Astrocyte of the spinal cord (primary cell): ENCODE data around the gene PDE8B.
A peak's percentile ranks its signal among the peaks of the same experiment; 100 is the strongest.

ENCODE experiments used
- DNase-seq: peaks from one replicate; pipeline ENCODE4 v3.0.0; 2011; ENCODE audit warnings: low read depth, low spot score
- H3K4me3 ChIP-seq: 2 replicates; pipeline ENCODE4 v1.5.1; 2011; ENCODE audit warnings: low read depth, mild to moderate bottlenecking, low read length, moderate library complexity
- CTCF ChIP-seq: IDR thresholded peaks from 2 replicates; pipeline ENCODE4 v1.5.1; 2012; ENCODE audit warnings: low read depth, mild to moderate bottlenecking, low read length, inconsistent platforms
- in situ Hi-C: cut with HindIII; loops from 2 replicates; pipeline ENCODE4 v1.10.0; 2017; ENCODE audit warnings: low sequenced_read_pairs

PDE8B gene

GRCh38 chr5:77402796-77403195 is 192.3 kb downstream of the PDE8B start:
- no peak for TF ChIP-seq CTCF
- in situ Hi-C loops: no loop called here
- no peak overlapping the region for H3K4me3 ChIP-seq
- no peak for DNase-seq

- no peak for TF ChIP-seq CTCF
- DNase-seq: no peak
- no peak overlapping the region for H3K4me3 ChIP-seq
- in situ Hi-C loops: no loop called here
Measured at GRCh38 chr5:77407152-77407551, 196.7 kb downstream of the PDE8B start.

GRCh38 chr5:77409870-77410621 is 199.6 kb downstream of the PDE8B start:
- in situ Hi-C loops: no loop called here
- TF ChIP-seq CTCF: no peak
- no peak for DNase-seq
- H3K4me3 ChIP-seq: no peak overlapping the region

GRCh38 chr5:77413049-77413448 is 202.6 kb downstream of the PDE8B start:
- TF ChIP-seq CTCF: no peak
- DNase-seq: no peak
- in situ Hi-C loops: no loop called here

GRCh38 chr5:77418162-77418561 is 207.7 kb downstream of the PDE8B start:
- no peak overlapping the region for H3K4me3 ChIP-seq
- in situ Hi-C loops: no loop called here
- no peak for TF ChIP-seq CTCF
- no peak for DNase-seq

More at GRCh38 chr5:77413049-77413448, 202.6 kb downstream of the PDE8B start:
- H3K4me3 ChIP-seq: no peak overlapping the region

GRCh38 chr5:77418601-77419581 is 208.4 kb downstream of the PDE8B start:
- TF ChIP-seq CTCF: no peak
- peak; percentile 42 for DNase-seq
- in situ Hi-C loops: no loop called here
- H3K4me3 ChIP-seq: no peak overlapping the region
